Ovary (tissue), 9 donors: ENCODE data around the gene ATP5F1A. TPM values are rescaled to one million over a fixed set of nuclear protein-coding genes. Genes with fewer than 3 reads are reported as not detected.
A peak's percentile ranks its signal among the peaks of the same experiment; 100 is the strongest.

ENCODE experiments used
- DNase-seq, 5 donors: peaks; one replicate each; pipeline ENCODE4 v3.0.0-alpha.2; 2019 to 2020
- H3K27ac ChIP-seq, 2 donors: fragments of 200-600 bp; one replicate each; pipeline versions ENCODE4 v1.5.1 to v1.8.0; 2019 to 2022
- H3K27me3 ChIP-seq: fragments of 200-600 bp; one replicate; pipeline ENCODE4 v1.8.0; 2022
- H3K36me3 ChIP-seq: fragments of 200-600 bp; sonication (generic); one replicate; pipeline ENCODE4 v1.5.1; 2019
- H3K4me1 ChIP-seq: one replicate; pipeline ENCODE4 v1.8.1; 2013; ENCODE audit warnings: mild to moderate bottlenecking, moderate library complexity; ENCODE audit not compliant: insufficient read depth
- H3K4me3 ChIP-seq: fragments of 200-600 bp; sonication (generic); one replicate; pipeline ENCODE4 v1.5.1; 2017
- H3K9me3 ChIP-seq, 2 donors: fragments of 200-600 bp in 1 of 2; sonication (generic) in 1 of 2; one replicate each; pipeline versions ENCODE4 v1.5.1 to v1.8.1; 2013 to 2019; ENCODE audit warnings: mild to moderate bottlenecking in 1 of 2, moderate library complexity in 1 of 2
- CTCF ChIP-seq, 3 donors: fragments of 450-650 bp in 2 of 3; fragments of 200-600 bp in 1 of 3; IDR thresholded peaks; one replicate each; pipeline versions ENCODE4 v1.5.1 to v1.8.0; 2016 to 2022; ENCODE audit warnings: antibody characterized with exemption in 3 of 3, mild to moderate bottlenecking in 1 of 3
- EP300 ChIP-seq: sonication (generic); formaldehyde crosslinking; IDR thresholded peaks from one replicate; pipeline ENCODE4 v1.6.1; 2017; ENCODE audit warnings: antibody characterized with exemption
- POLR2A ChIP-seq: fragments of 450-650 bp; IDR thresholded peaks from one replicate; pipeline ENCODE4 v1.6.1; 2017; ENCODE audit warnings: antibody characterized with exemption, mild to moderate bottlenecking, moderate library complexity
- WGBS, 3 donors: extraction: QIAGEN DNeasy Blood & Tissue Kit in 1 of 3; methylation state at CpG; one replicate each; pipeline versions ENCODE4 v1.1.5 to v1.1.7; 2013 to 2017; 5-methylcytosine and 5-hydroxymethylcytosine counted together
- intact Hi-C, 4 donors: fragments of 100-400 bp; cut with DNase I; formaldehyde crosslinking; loops; one replicate each; pipeline versions ENCODE4 v1.11.0 to v1.15.1; 2022 to 2023
- polyA plus RNA-seq, 2 donors: library from polyadenylated mRNA; stranded (reverse); fragments of 200-250 nt in 1 of 2; fragments of 350-450 nt in 1 of 2; fragmentation: Illumina TruSeq in 1 of 2; extraction: RNeasy Lipid Tissue Mini Kit (QIAGEN cat#74804) in 1 of 2; gene quantifications; one replicate each; pipeline ENCODE4 v1.2.3, GENCODE V29; 2013 to 2014
- total RNA-seq, 7 donors: library from RNA; depleted of rRNA in 2 of 7; stranded (reverse); fragments of >200 nt in 2 of 7; fragmentation: NEBNext Ultra II Directional in 3 of 7; extraction: Animal tissue kit (Norgen Biotek cat#: 25700) in 3 of 7; gene quantifications; one replicate each; pipeline versions ENCODE4 v1.1.0 to v1.2.4, GENCODE V29; 2016 to 2023
- donor health status: DM: no; HTN: no; CAD: no; lungs with moderate emphysema.
- donor health status: DM: no; HTN: no; CAD: no.
- donor health status: Bipolar disorder and iron deficiency.
- donor health status: DM: yes; HTN: yes; CAD: no.
- donor health status: DM: no; HTN: no; CAD: no.
- donor health status: DM: yes; HTN: yes; CAD: no.

ATP5F1A gene
- total and polyA plus RNA-seq, 9 donors = 251 to 409 (median 294) TPM

DNA sequence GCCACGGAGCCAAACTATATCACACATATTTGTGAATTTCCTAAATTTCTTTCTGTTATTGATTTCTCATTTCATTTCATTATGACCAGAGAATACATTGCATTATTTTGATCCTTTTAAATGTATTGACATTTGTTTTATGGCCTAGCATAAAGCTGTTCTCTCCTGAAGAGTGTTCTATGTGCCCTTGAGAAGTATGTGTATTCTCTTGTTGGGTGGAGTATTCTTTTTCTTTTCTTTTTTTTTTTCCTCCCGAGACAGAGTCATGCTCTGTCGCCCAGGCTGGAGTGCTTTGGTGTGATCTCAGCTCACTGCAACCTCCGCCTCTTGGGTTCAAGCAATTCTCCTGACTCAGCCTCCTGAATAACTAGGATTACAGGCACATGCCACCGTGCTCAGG lies 11.3 kb upstream of the ATP5F1A start:
- Histone ChIP-seq H3K27ac (no peak overlapping the region), H3K36me3 (no peaks in the 10 kb centered on the region), H3K9me3 (no peaks in the 10 kb centered on the region), H3K4me1 (no peaks in the 10 kb centered on the region), H3K4me3 (no peak overlapping the region), H3K27me3 (no peaks in the 10 kb centered on the region)
- TF ChIP-seq CTCF (IDR thresholded peaks at IDR 0.05) = no peak
- TF ChIP-seq EP300 = no peak
- TF ChIP-seq POLR2A = no peak
- intact Hi-C loops = no loop called here
- no peak for DNase-seq
- 94 to 95% (median 95%) methylated on average over 5 of the region's 5 CpGs for WGBS, 3 donors

DNA sequence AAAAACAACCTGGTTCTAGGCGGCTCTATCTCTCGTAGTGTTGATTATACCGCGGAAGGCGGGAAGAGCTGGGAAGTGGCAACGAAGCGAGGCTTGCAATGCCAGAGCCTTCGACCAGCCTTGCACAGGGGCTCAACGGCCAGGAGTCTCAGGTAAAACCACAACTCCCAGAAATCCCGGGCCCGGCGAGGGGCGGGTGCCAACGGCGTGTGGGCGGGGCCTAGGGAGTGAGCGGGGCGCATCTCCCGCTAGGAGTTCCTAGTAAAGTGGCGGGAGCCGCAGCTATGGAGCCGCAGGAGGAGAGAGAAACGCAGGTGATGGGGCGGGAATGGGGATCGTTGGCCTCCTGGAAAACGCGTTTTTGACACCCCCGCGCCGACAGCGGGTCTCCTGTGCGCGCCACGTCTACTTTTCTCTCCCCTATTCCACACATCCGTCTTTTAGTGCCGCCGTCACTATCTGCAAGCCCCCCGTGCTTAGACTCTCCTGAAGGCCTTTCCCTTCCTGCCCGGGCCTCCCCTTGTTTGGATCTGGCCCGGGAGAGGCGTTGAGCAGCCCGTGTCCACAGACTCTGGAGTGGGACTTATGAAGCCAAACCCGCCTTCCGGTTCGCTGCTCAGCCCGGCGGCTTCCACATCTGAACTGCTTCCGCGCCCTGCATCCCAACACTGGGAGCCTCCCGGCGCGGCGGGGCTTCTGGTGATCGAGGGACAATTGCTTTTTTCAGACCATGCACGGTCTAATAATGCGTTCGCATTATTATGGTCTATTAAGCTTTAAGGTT lies 6.2 kb upstream of the ATP5F1A start, which contains the start of gene HAUS1:
Gene HAUS1, plus strand, starts transcription at position 258 of the 784 bp plus-strand sequence. Its CDS starts 27 bp downstream, at position 285.
- H3K9me3 ChIP-seq = no peaks in the 10 kb centered on the region
- intact Hi-C loops = no loop called here

DNA sequence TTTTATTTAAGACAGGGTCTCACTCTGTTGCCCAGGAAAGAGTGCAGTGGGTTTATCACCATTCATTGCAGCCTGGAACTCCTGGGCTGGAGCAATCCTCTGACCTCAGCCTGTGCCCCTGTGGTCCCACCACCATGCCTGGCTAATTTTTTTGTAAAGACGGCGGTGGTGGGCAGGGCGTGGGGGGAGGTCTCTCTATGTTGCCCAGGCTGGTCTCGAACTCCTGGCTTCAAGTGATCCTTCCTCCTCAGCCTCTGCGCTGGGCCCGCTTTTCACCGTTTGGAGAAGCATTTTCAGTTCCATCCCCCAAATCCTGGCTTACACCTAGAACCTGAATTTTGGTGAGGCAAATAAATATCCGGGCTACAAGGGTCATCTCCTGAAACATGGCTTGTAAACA lies 1.4 kb upstream of the ATP5F1A start:
- TF ChIP-seq EP300 (no peak), POLR2A (no peak), CTCF (IDR thresholded peaks at IDR 0.05) (no peak)
- no peak for DNase-seq
- Histone ChIP-seq H3K4me1 (peaks cover 11% of the 10 kb centered on the region), H3K36me3 (no peaks in the 10 kb centered on the region), H3K9me3 (no peaks in the 10 kb centered on the region), H3K4me3 (no peak overlapping the region), H3K27me3 (no peaks in the 10 kb centered on the region), H3K27ac (no peak overlapping the region)
- 96 to 97% (median 96%) methylated on average over 8 of the region's 8 CpGs for WGBS, 3 donors
- intact Hi-C loops = loop anchor here in 1 of 4 donors (10.0 kb wide), 1 partner anchor 135 kb away; the partner anchor contains the start of gene EPG5

More for the DNA sequence above, 6.2 kb upstream of the ATP5F1A start, which contains the start of gene HAUS1:
- peak within 1 kb of the TSS; percentile 70 for H3K4me3 ChIP-seq
- WGBS, 3 donors = 0% methylated on average over 57 of the region's 57 CpGs
- H3K27ac ChIP-seq = peak within 1 kb of the TSS in 1 of 2 donors; percentile 72
- no peaks in the 10 kb centered on the region for H3K36me3 ChIP-seq
- peak; percentile 90 to 95 (median 93) for DNase-seq
- no peaks in the 10 kb centered on the region for H3K27me3 ChIP-seq
- TF ChIP-seq POLR2A = peak; percentile 45
- TF ChIP-seq EP300 = no peak
- no peak for TF ChIP-seq CTCF (IDR thresholded peaks at IDR 0.05)
- H3K4me1 ChIP-seq = no peaks in the 10 kb centered on the region

DNA sequence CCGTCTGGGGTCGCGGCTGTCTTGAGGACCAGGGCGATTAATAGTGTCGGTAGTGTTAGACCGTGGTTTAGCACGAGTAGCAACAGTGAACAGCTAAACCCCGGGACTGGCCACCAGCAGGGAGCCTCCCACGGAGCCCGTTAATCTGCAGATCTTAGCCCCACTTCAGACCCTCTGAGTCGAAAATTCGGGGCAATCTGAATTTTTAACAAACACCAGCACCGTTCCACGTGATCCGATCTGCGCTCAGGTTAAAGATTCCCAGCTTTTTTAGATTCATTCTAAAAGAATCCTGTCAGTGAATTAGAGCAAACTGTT lies 479 bp upstream of the ATP5F1A start:
- intact Hi-C loops = loop anchor here in 1 of 4 donors (10.0 kb wide), 1 partner anchor 134 kb away; the partner anchor contains the start of gene EPG5
- H3K36me3 ChIP-seq = no peaks in the 10 kb centered on the region
- H3K27ac ChIP-seq = peak overlapping the region in 1 of 2 donors; percentile 71
- TF ChIP-seq POLR2A = no peak
- no peak for TF ChIP-seq EP300
- no peak for TF ChIP-seq CTCF (IDR thresholded peaks at IDR 0.05)
- H3K4me1 ChIP-seq = peaks cover 11% of the 10 kb centered on the region
- peak overlapping the region; percentile 94 for H3K4me3 ChIP-seq
- H3K27me3 ChIP-seq = no peaks in the 10 kb centered on the region
- no peaks in the 10 kb centered on the region for H3K9me3 ChIP-seq
- WGBS, 3 donors = 8 to 11% (median 9%) methylated on average over 16 of the region's 16 CpGs
- DNase-seq = no peak
